HG02642 (cell line): ENCODE measurements around the gene NFIX.

Experiments
- ATAC-seq: cut with Tn5 transposase; IDR thresholded peaks from one replicate; pipeline ENCODE4 v1.9.1; 2021; ENCODE audit warnings: mild to moderate bottlenecking; ENCODE audit not compliant: unreplicated experiment, poor library complexity

NFIX gene

DNA sequence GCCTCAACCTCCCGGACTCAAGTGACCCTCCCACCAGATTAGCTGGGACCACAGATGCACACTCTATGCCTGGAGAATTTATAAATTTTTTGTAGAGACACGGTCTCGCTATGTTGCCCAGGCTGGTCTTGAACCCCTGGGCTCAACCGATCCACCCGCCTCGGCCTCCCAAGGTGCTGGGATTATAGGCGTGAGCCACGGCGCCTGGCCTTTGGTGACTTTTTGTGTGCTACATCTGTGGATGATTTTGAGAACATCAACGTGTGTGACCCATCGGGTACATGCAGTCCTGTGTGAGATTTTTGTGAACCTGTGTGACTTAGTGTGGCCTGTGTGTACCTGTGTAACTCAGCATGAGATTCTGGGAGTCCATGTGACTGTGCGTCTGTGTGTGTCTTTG, 8.5 kb upstream of the NFIX start:
- no peak for ATAC-seq

DNA sequence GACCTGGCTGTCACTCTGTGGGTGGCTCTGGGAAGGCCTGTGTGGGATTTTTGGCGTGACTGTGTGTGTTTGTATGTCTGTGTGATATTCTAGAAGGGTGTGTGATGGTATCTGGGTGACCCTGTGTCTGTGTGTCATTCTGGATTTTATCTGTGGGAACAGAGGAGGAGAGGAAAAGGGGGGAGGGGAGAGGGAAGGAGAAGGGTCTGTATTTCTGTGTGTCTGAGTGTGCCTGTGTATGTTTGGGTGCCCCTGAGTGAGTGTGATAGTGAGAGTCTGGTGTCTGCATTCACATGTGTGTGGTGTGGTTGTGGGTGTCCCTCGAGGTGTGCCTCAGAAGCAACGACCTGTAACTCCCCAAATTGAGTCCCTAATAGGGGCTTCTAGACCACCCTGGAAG, 8.1 kb upstream of the NFIX start:
- ATAC-seq, result no peak

DNA sequence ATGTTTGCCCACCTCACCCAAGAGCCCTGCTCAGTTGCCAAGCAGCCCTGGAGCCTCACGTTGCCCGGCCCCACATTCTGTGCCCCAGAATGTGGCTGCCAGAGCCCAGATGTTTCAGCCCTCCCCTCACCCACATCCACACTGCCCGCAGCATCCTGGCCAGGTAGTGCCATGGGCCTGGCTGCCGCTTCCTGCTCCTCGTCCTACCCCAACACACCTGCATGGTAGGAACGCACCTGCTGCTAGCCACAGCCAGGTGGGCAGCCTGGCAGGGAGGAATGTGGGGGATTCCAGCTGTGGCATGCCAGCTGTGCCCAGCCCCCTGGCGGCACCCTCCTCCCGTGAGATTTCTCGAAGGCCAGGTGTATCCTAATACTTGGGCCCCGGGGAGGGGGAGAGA, 7.5 kb upstream of the NFIX start:
- no peak for ATAC-seq

DNA sequence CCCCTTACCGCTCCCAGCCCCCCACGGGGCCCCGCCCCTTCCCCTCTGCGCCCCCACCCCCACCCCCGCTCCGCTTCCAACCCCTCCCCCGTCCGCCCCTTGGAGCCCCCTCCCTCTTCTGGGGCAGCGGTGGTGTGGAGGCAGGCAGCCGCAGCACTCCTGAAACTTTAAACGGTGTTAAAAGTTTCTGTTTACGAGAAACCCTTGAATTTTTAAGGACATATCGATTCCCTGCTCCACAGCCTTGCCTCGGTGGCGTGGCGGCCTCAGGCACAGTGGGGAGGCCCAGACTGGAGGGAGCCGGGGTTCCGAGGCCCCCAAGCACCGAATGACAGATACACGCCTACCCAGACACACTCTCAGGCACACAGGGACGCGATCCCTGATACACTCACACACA, 4.8 kb upstream of the NFIX start:
- no peak for ATAC-seq

DNA sequence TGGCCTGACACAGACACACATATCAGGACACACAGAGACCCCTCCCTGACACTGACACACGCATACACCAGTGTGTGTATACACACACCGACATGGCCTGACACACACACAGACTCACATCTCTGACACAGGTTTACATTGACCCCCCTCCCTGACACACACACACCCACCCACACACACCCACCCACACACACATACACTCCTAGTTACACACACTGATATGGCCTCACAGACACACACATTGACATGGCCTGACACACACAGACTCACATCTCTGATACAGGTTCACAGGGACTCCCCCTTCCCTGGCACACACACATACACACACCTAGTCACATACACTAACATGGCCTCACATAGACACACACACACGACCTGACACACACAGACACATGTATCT, 4.4 kb upstream of the NFIX start:
- ATAC-seq, result no peak

DNA sequence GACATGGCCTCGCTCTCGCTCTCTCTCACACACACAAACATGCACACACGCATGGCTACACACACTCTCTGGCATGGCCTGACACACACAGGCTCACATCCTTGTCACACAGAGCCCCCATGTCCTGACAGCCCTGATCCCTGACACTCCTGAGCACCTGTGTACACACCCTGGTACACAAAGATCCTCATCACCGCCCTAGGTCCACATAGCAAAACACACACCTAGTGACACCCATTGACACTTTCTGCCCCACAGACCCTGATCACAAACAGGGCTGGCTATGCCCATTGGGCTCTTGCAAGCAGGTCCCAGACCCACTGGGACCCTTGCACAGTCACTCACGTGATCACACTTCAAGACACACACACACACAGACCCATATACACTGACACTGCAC, 4.0 kb upstream of the NFIX start:
- ATAC-seq, result no peak

DNA sequence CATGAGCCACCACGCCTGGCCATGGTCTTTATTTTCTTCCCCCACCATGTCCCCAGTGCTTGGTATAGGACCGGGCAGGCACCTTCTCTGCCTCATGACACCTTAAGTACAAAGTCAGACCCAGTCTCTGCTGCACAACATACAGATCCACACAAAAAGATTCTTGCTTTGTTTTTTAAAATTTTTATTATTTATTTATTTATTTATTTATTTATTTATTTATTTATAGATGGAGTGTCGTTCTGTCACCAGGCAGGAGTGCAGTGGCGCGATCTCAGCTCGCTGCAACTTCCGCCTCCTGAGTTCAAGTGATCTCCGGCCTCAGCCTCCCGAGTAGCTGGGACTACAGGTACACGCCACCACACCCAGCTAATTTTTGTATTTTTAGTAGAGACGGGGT, 2.5 kb upstream of the NFIX start:
- ATAC-seq, result no peak

DNA sequence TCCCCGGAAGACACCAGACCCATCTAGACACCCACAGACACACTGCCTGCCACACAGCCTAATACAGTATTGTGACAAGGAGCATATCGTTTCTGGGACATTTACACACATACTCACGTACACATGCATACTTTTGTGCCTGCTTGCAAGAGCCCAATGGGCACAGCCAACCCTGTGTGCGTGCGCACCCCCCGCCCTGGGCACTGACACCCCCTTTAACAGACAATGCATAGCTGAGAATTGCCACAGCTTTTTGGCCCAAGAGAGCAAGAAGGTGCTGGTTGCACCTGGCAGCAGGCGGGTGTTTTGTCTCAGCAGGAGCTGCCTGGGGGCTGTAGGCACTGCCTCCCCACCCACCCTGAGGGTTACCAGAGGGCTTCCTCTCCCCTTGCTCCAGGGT, 1.7 kb upstream of the NFIX start:
- no peak for ATAC-seq

DNA sequence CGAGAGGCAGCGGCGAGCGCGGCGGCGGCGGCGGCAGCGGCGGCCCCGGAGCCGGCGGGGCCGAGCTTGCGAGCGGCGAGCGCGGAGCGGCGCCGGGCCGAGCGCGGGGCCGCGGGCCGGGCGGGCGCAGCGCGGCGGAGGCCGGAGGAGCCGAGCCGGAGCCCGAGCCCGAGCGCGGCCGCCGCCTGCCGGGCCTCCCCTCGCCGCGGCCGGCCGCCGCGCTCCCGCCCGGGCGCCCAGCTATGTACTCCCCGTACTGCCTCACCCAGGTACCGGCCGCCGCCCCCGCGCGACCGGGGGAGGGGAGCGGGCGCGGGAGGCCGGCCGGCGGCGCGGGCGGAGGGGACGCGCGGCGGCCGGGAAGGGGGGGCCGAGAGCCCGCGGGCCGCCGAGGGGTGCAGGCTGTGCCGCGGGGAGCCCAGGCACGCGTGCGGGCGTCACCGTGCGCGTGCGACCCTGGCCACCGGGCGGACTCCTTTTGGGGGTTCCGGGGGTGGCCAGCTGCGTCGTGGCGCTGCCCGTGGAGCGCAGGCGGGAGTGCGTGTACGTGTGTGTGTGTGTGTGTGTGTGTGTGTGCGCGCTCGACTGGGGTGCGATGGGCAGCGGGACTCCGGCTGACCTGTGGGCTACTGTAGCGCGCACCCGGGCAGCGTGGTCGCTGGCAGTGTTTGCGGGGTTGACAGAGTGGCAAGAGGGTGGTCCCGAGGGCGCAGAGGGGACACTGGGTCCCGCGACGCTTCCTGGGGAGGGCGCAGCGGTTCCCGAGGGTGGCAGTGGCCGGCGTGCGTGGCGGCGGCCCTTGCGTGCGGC, 526 bp downstream of the NFIX start:
- no peak for ATAC-seq

DNA sequence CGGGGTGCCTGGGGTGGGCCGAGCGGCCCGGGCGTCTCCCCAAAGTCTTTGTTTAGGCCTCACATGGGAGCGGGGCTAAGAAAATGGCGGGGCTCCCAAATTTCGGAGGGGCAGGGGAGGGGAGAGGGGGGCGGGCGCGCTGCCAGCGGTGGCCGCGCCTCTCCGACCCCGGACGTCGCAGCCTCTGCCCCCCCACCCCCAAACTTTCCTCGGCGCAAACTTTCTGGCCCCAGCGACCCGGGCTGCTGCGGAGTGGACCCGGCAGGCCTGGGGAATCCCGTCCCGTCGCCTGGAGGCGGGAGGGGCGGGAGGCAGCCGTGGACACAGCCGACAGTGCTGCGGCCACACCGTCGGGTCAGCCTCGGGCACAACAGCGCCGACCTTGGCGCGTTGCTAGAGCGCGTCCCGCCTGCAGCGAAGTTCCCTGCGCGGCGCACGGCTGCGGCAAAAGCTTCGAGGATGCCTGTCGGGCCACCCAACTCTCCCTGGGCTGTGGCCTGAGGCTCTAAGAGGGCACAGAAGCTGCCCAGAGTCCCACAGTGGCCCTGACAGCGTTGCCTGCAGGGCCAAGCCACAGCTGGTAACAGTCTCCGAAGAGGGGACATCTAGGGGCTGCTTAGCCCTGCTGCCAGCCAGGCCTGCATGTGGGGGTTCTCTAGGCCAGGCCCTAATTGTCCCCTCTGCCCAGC, 1.3 kb downstream of the NFIX start:
- no peak for ATAC-seq

DNA sequence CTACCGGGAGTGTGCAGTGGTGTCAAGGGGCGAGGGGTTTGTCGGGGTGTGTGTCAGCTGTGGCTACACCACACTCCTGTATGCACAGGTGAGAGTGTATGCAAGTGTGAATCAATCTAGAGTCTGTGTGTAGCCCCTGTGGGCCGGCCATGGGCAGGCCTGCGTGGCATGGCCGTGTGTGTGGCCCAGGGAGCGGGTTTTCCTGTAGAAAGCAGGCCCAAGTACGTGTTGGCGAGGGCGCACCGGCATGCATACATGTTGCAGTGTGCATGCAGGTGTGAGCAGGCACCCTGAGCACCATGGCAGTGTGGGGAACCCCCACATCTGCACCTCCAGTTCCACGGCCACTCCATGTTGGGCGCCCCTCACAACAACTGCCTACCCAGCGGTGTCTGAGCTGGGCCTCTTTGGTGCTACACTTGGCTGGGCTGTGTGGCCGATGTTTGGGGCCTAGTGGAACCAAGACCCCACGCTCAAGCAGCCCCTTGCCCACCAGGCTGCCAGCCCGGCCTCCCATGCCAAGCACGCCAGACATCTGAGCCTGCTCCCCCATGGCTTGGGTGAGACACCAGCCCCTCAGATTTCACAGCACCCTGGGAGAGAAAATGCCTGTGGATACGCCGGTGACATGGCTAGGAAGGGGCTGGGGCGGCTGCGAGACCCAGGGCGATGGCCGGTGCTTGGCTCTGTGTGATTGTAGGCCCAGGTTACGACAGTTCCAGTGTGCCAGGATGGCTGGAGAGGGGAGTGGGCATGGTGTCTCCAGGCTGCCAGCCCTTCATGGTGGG, 2.1 kb downstream of the NFIX start:
- no peak for ATAC-seq

DNA sequence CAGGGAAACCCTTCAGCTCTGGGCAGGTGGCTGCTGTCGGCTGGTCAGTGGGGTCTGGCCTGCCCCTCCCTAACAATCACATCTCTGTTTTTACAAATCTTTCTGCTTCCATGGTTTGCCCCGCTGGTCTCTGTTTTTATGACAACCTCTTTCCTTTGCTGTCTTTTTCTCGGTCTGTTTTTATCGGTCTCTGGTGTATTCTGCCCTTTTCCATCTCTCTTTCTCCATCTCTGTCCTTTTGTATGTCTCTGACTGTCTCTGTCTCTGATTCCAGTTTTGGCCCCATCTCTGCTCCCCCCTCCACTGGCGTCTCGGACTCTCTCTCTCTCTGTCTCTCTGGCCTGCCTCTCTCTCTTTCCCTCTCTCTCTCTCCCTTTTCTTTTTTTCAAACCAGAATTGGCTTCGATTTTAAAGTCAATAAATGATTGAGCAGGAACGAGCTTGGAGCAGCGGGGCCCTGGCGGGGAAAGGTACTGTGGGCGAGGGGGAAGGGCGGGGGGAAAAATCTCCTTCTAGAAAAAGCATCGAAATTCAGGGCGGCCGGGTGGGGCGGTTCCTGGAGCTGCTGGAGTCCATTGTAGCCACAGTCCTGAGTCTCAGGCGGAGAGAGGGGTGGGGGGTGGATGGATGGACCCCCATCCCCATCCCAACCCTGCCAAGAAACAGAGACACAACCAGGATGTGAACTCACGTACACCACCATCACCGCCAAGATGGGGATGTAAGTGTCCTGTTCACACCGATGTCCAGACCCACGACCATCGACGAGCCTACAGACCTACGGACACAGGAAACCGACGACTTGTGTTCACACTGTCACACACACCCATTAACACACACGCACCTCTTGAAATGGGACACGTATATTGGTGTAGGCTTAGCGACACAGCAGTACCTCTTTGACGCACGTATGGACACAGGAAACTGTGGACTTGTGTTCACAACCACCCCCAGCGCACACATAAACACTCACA, 3.0 kb downstream of the NFIX start:
- no peak for ATAC-seq

DNA sequence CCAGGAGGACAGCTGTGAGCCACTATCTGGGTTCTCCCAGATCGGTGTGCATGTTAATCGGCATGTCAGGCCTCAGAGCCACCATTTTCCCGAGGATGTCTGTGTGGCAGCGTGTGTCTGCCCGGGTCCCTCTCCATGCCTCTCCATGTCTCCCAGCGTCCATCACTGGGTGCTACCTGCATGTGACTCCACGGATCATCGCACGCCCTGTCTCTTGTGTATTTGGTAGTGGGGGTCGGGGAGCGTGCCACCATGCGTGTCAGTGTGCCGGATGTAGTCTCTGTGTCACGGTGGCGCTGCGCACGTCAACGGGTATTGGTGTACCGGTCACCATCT, 5.9 kb downstream of the NFIX start:
- no peak for ATAC-seq

DNA sequence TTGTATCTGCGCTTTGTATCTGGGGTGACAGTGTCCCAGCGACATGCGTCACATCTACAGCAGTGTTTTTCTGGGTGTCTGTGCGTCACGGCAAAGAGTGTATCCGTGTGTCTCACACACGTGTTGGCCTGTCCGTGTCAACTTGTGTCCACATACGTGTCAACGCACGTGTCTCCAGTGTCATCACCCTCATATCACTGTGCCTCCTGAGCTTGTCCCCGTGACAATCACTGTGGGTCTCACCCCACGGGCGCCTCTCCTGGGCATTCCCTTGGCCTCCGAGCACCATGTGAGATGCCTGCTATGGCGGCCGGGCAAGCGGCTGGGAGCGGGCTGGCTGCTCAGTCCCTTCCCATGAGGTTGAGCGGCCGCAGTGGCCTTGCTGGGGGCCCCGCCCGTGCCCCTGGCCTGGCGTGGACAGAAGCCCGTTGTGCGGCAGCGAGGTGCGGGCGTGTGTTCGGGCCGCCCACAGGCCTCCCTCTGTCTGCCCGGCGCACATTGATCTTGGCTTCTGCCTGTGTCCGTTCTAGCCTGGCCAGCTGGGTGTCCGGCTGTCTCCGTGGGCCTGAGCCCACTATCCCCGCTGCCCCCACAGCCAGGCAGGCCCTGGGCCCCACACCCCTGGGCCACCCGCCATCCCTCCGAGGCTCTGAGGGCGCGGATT, 6.4 kb downstream of the NFIX start:
- ATAC-seq, result no peak

DNA sequence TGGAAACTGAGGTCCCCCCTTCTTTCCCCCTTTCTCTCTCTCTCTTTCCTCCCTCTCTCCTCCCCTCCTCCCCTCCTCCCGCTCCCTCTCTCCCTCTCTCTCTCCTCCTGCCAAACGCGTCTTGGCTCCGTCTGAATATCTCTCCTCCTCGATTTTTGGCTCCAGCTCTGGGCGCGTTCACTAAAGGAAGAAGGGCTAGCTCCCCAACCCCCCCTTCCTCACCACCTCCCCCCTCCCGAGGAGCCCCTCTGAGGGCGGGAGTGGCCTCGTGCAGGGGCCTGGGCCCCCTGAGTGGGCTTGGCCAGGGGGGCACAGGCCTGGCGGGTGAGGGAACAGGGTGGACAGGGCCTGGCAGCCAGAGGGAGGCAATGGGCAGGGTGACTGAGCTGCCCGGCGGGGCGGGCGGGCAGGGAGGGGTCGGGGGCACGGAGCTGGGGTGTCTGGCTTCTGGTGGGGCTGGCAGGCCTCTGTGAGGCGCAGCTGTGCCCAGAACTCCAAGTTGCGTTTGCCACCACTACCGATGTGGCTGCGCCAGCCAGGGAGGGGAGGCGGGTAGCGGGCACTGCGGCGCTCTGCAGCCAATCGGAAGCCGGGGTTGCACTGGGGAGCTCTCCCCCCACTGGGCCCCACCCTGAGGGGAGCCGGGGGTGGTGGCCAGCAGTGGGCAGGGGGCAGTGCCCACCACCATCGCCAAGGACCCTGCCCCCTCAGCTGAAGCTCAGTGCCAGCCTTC, 7.1 kb downstream of the NFIX start:
- ATAC-seq, result no peak

DNA sequence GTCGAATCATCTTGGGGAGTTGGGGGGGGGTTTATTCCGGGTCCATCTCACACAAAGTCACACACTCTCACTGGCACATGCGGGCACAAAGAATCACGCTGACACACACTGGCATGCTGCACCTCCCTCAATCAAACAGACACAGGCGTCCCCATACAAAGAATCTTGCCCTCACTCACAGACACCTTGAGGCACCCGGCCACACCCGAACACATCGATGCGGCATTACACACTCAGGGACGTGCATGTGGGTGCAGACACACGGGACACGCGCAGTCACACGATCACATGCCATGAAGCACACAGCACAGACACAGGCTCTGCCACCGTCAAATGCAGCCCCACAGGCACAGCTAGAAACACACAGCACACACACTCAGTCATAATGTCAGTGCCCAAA, 7.8 kb downstream of the NFIX start:
- no peak for ATAC-seq

DNA sequence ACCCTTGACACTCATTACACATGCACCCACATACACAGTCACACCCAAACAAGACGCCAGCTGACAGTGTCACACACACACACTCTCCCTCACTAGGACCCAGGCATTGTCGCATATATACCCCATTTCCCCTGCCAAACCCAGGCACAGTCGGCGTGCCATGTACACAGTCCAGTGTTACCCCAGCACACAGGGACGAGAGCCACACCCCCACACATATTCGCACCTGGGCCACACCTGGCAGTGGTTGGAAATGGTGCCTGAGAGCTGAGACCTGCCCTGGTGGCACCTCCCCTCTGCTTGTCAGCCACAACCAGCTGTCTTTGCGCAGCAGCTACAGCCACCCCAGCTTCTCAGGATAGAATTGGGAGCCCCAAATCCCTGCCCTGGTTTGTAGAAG, 9.0 kb downstream of the NFIX start:
- no peak for ATAC-seq

DNA sequence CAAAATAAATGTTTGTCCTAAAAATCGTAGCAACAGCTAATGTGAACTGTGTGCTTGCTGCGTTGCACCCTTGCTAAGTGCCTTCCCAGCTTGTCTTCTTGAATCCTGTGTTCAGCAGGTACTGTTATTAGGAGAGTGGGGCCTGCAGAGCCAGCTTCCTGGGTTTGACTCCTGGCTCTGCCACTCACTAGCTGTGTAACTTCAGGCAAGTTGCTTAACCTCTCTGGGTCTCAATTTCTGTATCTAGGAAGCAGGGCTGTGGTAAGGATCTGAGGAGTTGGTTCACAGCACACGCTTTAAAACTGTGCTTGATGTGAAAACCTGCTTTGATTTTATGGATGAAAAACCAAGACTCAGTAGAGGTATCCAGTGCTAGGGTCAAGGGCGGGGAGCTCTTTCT, 10.0 kb downstream of the NFIX start:
- ATAC-seq, result no peak

DNA sequence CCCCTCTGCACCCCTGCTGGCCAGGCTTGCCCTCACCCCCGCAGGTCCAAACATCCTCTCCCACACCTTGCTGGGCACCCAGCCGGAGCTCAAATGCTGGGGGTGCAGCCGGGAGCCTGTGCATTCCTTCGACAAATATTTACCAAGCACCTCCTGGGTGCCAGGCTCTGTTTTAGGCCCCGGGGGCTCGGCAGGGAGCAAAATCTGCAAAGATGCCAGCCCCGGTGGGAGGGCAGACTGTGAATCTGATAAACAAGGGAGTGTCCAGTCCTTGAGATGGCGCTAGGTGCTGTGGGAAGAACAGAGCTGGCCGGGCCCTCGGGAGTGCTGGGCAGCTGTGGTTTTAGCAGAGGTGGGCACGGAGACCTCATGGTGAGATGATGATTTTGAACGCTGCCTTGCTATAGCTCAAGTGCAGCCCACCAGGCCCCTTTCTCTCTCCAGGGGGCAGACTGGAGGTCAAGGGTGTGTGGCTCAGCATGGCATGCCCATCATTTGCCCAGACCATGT, 10.6 kb downstream of the NFIX start:
- no peak for ATAC-seq
